HG03064 (cell line): Measurements from ENCODE around the gene GABRB3.

Source experiments
- ATAC-seq: cut with Tn5 transposase; IDR thresholded peaks from one replicate; pipeline ENCODE4 v1.9.1; 2021; ENCODE audit warnings: low read depth; ENCODE audit not compliant: unreplicated experiment

GABRB3 gene

DNA sequence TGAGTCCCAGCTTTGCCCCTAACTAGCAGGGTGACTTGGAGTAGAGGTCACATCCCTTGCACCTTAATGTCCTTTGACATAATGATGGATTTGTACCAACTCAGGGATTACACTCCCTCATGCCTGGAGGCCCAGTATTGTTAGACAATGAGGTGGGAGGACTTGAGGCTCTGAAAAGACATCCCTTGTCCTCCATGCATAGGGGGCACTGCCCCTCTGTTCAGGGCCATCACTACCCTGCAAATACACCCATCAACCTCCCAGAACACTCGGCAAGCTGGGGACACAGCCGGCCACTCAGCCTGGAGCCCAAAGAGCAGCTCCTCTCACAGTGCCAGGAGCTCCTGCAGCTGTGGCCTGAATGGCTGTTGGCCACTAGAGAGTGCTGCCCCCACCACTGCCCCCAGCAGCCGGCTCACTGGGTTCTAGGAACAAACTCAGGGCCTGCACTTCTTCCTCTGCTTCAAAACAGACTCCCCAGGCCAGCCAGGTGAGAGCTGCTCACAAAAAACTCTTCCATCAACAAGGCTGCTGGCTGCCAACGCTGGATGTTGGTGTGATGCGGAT is 90.2 kb downstream of the GABRB3 start:
- ATAC-seq, result no peak

- no peak for ATAC-seq
These were observed 92.9 kb downstream of the GABRB3 start for GRCh38 chr15:26679927-26680326.

DNA sequence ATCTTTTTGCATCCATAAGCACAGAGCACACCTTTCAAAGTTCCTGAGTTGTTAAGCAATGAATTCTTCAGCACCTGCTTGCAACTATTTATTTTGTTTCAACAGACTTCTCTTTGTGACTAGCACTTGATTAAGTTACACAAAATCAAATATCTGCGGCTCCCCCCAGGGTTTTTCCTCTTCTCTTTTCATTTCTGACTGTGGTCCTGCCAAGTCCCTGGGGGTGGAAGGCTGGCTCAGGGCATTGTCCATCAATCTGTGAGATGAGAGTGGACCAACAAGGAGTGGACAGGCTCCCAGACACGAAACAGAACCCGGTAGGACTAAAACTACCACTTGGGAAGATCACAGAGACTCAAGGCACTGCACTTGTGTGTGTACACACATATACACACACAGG is 96.8 kb downstream of the GABRB3 start:
- ATAC-seq, result no peak

DNA sequence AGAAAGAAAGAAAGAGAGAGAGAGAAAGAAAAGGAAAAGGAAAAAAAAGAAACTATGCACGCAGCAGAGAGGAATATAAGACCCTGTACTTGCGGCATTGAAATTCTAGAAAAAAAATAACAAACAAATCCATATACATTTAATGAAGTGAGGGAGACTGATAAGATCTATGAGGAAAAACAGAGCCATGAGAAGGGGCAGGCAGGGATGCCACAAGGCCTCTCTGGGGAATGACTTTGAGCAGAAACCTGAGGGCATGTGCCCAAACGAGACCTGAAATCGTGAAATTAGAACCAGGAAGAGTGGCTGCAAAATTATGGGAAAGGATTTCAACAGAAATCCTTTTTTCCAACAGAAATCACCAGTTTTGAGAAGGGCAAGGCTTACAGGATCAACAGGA is 98.4 kb downstream of the GABRB3 start:
- no peak for ATAC-seq

- no peak for ATAC-seq
These were observed 99.4 kb downstream of the GABRB3 start for GRCh38 chr15:26673445-26673844.

DNA sequence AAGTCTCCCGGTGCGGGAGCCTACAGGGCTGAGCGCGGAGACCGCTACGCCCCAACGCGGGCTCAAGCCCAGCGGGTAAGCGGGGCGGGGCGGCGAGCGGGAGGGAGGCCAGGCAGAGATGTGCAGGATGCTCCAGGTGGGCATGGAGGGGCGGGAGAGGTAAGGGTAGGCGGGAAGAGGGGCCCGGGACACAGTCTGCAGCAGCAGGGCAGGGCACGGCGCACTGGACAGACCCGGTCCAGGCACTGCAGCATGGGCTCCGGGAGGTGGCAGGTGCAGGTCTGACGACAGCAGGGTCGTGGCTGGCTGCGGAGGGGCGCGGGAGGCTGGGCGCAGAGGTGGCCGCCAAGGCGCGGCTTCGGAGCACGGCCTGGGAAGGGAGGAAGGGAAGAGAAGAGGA is 102.8 kb downstream of the GABRB3 start:
- no peak for ATAC-seq

DNA sequence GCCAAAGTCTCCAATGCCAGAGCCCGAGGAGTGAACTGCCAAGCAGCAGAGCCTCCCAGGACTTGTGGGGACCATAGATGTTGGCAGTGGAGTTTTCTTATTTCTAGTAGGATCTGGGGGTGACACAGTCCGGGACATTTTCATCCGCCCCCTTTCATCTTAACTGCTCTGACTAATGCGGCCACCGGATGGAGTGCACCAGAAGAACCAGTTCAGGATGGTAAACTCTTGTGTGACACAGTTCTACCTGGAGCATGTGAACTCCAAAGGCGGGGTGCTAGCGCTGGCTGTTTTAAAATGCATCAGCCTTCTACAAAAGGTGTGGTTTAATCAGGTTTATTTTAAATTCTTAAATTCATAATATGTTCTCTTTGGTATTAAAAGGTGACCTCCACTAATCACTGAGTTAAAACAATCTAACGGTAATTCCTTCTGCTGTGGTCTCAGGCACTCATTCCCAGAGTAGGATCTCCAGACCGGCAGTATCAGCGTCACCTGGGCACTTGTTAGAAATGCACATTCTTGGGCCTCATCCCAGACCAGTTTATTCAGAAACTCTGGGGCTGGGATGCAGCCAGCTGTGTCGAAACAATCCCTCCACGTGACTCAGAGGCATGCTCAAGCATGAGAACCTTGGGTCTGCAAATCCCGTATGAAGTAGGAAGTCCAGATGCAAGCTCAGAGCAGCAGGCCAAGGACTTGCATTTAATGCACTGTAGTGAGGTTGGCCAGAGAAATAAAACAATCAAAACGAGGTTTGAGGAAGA is 105.5 kb downstream of the GABRB3 start:
- no peak for ATAC-seq

DNA sequence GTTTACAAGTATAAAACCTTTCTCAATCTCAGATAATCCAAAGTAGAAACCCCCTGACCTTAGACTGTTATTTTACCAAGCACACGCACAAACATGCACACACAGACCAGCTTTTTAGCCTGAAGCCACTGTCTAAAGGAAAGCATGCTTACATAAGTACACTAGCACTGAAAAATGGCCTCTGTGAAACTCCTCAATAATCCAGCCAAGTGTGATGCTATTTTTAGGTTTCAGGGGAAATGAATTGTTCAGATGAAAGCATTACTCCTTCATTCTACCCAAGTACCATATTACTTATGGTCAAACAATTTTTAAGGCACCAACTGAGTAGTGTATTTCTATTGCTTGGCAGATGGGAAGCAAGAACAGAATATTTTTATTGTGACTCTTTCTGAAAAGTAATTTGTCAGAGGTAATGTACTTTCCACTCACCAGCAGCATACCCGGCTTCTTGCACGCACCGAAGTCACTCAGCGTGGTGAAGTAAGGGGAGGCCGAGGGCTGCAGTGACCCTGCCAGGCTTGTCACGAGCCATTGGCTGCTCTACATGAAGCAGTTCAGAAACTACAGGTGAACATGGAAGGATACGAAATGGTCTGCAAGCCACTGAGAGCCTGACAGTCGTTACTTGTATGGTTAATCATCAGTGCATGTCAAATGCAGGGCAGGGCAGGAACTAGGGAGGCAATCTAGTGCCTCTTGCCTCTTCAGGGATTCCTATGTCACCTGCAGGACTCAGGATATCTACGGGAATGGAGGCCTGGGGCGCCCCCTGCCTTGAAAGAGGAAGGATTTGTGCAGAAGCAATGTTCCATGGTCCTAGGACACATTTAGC is 106.7 kb downstream of the GABRB3 start:
- ATAC-seq, result no peak

DNA sequence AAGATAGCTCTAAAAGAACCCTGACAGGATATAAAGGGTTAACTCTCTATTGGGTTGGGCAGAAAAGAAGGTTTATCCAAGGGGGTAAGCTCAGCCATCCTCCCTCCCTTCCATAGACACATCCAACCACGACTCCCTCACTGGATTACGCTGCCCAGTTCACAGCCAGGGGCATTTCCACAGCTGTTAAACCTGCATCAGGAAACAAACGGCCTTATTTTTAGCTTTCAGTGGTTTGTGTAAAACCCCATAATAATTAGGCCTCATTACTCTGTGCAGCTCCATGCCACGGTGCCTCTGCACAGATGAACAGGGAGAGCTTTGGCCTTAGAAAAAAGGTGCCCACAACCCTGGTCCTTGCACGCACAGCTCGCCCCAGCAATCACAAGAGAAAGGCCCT is 110.6 kb downstream of the GABRB3 start:
- ATAC-seq, result no peak

GRCh38 chr15:26661748-26662147 is 111.1 kb downstream of the GABRB3 start:
- ATAC-seq, result no peak

GRCh38 chr15:26661107-26661506 is 111.8 kb downstream of the GABRB3 start:
- ATAC-seq, result no peak

DNA sequence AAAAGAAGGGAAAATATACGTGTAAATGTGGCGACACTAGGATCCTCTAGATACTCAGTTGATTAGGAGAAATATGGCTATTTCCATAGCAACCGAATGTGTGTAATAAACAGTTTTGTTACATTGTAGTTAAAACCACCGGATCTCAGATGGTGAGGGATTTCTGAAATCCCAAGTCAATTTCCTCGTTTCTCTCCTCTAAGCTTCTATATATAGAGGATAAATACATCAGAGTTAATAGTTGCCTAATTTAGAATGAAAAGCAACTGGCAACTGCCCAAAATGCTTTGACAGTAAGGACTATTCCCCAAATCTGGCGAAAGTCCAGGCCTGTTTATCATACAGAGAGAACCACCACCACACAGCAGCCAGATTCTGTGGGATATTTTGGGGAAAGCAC is 112.6 kb downstream of the GABRB3 start:
- ATAC-seq, result no peak

DNA sequence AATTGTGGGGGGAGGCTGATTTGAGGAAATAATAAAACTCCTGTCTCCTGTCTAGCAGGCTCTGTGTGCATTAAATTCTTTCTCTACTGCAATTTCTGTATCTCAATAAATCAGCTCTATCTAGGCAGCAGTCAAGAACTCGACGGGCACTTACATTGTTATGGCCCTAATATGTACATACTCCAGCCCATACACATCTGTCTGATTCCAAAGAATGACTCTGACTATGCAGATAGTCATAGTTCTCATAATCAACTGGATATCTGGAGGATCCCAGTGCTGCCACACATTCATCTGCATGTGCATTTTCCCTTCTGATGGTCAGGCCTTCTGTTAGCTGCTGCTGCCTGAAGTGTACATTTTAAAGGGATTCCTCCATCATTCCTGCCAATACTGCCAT is 114.6 kb downstream of the GABRB3 start:
- ATAC-seq, result no peak

- ATAC-seq, result no peak
These were observed 116.8 kb downstream of the GABRB3 start for GRCh38 chr15:26656080-26656479.

DNA sequence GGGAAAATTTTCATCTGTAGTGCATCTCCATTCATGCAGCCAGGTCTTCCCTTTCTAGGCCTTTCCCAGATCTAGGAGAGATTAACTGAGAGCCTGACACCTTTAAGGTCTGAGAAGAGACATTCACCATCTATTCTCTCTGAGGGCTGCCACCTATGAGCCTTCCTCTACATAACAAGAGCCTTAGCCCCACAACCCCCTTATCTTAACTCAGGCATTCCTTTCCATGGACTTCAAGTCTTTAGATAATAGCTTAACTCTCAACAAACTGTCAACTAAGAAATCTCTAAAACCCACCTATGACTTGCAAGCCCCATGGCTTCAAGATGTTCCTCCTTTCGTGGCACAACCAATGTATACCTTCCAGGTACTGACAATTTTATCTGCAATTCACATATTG is 121.0 kb downstream of the GABRB3 start:
- no peak for ATAC-seq

DNA sequence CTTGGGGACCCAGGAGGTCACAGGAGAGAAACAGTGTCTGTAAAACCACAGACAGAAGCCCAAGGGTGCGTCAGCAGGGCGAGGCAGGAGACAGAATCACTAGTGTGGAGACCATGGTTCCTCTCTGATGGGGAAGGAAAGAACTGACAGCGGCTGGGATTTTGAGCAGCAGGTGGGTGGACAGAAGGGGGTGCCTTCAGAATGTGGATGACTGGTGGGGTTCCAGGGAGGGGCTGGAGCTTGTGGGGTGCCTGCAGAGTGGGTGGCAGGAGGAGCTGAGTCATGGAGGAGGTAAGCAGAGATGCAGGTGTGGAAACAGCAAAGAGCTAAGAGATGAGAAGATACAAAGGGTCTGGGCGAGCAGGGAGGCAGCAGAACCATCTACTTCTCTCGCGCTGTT is 124.2 kb downstream of the GABRB3 start:
- ATAC-seq, result no peak

DNA sequence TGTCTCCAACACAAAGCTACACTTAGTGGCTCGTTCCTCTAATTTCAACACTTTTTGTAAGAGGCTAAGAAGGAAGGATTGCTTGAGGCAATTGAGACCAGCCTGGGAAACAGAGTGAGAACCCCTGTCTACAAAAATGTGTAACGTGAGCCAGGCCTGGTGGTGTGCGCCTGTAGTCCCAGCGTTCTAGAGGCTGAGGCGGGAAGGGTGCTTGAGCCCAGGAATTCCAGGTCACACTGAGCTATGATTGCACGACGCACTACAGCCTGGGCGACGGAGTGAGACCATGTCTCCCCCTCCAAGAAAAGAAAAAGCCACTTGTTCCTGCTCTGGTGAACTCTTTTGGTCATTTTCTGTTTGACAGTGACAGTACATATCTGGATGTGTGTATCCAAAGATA is 127.9 kb downstream of the GABRB3 start:
- no peak for ATAC-seq

- ATAC-seq, result no peak
These were observed 131.7 kb downstream of the GABRB3 start for GRCh38 chr15:26641144-26641543.

DNA sequence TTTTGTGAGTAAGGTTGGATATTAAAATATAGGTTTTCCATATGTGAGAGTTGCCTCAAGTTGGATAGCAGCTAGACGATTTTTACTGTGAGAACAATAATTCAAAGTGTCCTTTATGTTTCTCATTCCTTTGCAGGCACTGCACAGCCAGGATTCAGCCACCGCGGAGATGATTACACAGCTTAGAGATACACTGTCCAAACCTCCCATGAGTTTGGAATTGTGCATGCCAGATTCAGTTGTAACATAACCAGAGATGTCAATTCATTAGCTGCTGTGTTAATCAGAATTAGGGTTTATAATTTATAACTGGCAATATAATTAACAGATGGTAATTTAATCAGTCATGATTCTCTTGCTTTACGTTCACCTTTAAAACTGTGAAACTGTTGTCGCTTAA is 132.3 kb downstream of the GABRB3 start:
- ATAC-seq, result no peak

- ATAC-seq, result no peak
These were observed 132.9 kb downstream of the GABRB3 start for GRCh38 chr15:26639966-26640365.

GRCh38 chr15:26635614-26636013 is 137.3 kb downstream of the GABRB3 start:
- ATAC-seq, result no peak

- ATAC-seq, result no peak
These were observed 137.8 kb downstream of the GABRB3 start for GRCh38 chr15:26635105-26635504.
